Transverse colon (tissue), 4 donors: Measurements from ENCODE around the gene SMIM45.

Experiments used
- DNase-seq: peaks from one replicate; pipeline ENCODE4 v3.0.0-alpha.2; 2019
- H3K27ac ChIP-seq, 4 donors: fragments of 200-600 bp; sonication (generic); 2 replicates each; pipeline ENCODE4 v1.5.1; 2016 to 2018; ENCODE audit warnings: inconsistent platforms in 4 of 4
- H3K27me3 ChIP-seq: fragments of 200-600 bp; sonication (generic); 2 replicates; pipeline ENCODE4 v1.5.1; 2017; ENCODE audit warnings: inconsistent platforms
- H3K36me3 ChIP-seq, 4 donors: fragments of 200-600 bp; sonication (generic); 2 replicates each; pipeline ENCODE4 v1.5.1; 2017 to 2019; ENCODE audit warnings: inconsistent platforms in 4 of 4
- H3K4me1 ChIP-seq, 4 donors: fragments of 200-600 bp; sonication (generic); 2 replicates each; pipeline ENCODE4 v1.5.1; 2017 to 2020; ENCODE audit warnings: inconsistent platforms in 4 of 4
- H3K4me3 ChIP-seq, 4 donors: fragments of 200-600 bp; sonication (generic); 1 replicate in 1 of 4; 2 replicates in 3 of 4; pipeline versions ENCODE4 v1.5.1 to v1.6.1; 2017 to 2019; ENCODE audit warnings: inconsistent platforms in 4 of 4
- H3K9me3 ChIP-seq, 2 donors: fragments of 200-600 bp; sonication (generic); 2 replicates each; pipeline ENCODE4 v1.5.1; 2017 to 2019; ENCODE audit warnings: inconsistent platforms in 2 of 2
- EP300 ChIP-seq: sonication (generic); formaldehyde crosslinking; IDR thresholded peaks from one replicate; pipeline ENCODE4 v1.6.1; 2017; ENCODE audit warnings: antibody characterized with exemption, low read depth
- POLR2A ChIP-seq: fragments of 450-650 bp; IDR thresholded peaks from one replicate; pipeline ENCODE4 v1.6.1; 2016; ENCODE audit warnings: antibody characterized with exemption, mild to moderate bottlenecking, moderate library complexity
- POLR2AphosphoS5 ChIP-seq, 3 donors: sonication (generic); formaldehyde crosslinking; IDR thresholded peaks; one replicate each; pipeline ENCODE4 v1.6.1; 2016; ENCODE audit warnings: antibody characterized with exemption in 3 of 3
- WGBS, 2 donors: methylation state at CpG; one replicate each; pipeline ENCODE4 v1.1.5; 2018; ENCODE audit warnings: low coverage in 1 of 2; 5-methylcytosine and 5-hydroxymethylcytosine counted together
- in situ Hi-C, 4 donors: fragments of 200-750 bp; cut with MboI; loops; one replicate each; pipeline versions ENCODE4 v1.15.0 to v1.15.1; 2017; ENCODE audit warnings: low sequenced_read_pairs in 3 of 4, low pct_ligation_motif_present in 1 of 4, low pct_unique_long_range_greater_than_20kb in 1 of 4
- intact Hi-C: fragments of 100-400 bp; cut with DNase I; formaldehyde crosslinking; loops from one replicate; pipeline ENCODE4 v1.15.1; 2023; ENCODE audit warnings: low total_unique reads
- TF ChIP-seq, protein P1 (sequence below), 5 experiments: fragments of 200-600 bp in 3 of 5; fragments of 450-650 bp in 2 of 5; sonication (generic) in 3 of 5; IDR thresholded peaks; 1 replicate in 2 of 5; 2 replicates in 3 of 5; pipeline ENCODE4 v1.5.1; 2016 to 2017; ENCODE audit warnings: antibody characterized with exemption in 5 of 5, inconsistent platforms in 3 of 5, mild to moderate bottlenecking in 2 of 5, moderate library complexity in 1 of 5

The SMIM45 gene

DNA sequence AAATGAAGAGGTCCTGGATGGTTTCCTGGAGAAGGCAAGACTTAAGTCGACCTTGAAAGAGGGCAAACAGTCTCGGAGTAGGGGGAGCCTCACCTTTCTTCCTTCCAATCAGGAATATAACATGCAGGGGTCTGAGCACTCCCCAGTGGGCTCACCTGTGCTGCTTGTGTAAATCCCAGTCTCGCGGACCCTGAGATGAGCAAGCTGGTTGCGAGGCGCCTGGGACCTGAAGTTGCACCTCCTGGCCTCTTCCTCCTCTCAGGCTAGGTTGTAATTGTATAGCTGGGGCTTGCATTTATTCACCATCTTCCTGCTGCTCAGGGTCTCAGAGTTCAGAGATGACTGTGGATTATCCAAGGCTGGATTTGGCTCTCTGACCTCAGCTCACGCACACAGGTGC is 39.2 kb downstream of the SMIM45 start:
- H3K27me3 ChIP-seq = no peaks in the 10 kb centered on the region
- WGBS, 2 donors = 79 to 86% methylated on average over 2 to 7 of the region's 7 CpGs
- H3K9me3 ChIP-seq = no peaks in the 10 kb centered on the region
- DNase-seq = no peak
- in situ Hi-C loops = no loop called here
- no peak overlapping the region for H3K27ac ChIP-seq
- H3K4me3 ChIP-seq = no peak overlapping the region
- TF ChIP-seq POLR2AphosphoS5 (IDR thresholded peaks at IDR 0.05) (no peak), POLR2A (no peak), EP300 (no peak)
- TF ChIP-seq, protein P1, sequence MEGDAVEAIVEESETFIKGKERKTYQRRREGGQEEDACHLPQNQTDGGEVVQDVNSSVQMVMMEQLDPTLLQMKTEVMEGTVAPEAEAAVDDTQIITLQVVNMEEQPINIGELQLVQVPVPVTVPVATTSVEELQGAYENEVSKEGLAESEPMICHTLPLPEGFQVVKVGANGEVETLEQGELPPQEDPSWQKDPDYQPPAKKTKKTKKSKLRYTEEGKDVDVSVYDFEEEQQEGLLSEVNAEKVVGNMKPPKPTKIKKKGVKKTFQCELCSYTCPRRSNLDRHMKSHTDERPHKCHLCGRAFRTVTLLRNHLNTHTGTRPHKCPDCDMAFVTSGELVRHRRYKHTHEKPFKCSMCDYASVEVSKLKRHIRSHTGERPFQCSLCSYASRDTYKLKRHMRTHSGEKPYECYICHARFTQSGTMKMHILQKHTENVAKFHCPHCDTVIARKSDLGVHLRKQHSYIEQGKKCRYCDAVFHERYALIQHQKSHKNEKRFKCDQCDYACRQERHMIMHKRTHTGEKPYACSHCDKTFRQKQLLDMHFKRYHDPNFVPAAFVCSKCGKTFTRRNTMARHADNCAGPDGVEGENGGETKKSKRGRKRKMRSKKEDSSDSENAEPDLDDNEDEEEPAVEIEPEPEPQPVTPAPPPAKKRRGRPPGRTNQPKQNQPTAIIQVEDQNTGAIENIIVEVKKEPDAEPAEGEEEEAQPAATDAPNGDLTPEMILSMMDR (IDR thresholded peaks at IDR 0.05) = no peak
- H3K36me3 ChIP-seq = no peaks in the 10 kb centered on the region
- intact Hi-C loops = no loop called here
- no peaks in the 10 kb centered on the region for H3K4me1 ChIP-seq

DNA sequence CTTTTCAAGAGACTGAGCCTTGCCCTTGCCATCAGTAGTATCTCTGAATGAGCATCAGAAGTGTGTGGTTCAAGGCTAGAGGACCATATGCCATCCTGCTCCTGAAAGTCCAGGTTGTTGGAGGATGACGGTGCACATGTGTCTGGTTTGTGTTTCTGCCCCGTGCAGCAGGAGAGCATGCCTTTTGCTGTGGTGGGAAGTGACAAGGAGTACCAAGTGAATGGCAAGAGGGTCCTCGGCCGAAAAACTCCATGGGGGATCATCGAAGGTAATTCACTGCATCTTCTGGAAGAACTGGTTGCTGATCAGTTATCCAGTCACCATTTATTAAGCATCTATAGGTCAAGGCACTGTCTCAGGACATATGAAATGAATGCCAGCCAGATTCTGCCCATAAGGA is 40.5 kb downstream of the SMIM45 start:
- Histone ChIP-seq H3K27ac (no peak overlapping the region), H3K4me1 (no peaks in the 10 kb centered on the region), H3K4me3 (no peak overlapping the region), H3K9me3 (no peaks in the 10 kb centered on the region), H3K36me3 (no peaks in the 10 kb centered on the region), H3K27me3 (no peaks in the 10 kb centered on the region)
- in situ Hi-C loops (no loop called here), intact Hi-C loops (no loop called here)
- no peak for TF ChIP-seq EP300
- TF ChIP-seq POLR2A = no peak
- TF ChIP-seq, protein P1 (IDR thresholded peaks at IDR 0.05) = no peak
- no peak for TF ChIP-seq POLR2AphosphoS5 (IDR thresholded peaks at IDR 0.05)
- WGBS, 2 donors = 87 to 100% methylated on average over 3 to 5 of the region's 5 CpGs
- no peak for DNase-seq

- H3K27ac ChIP-seq = no peak overlapping the region
- intact Hi-C loops = no loop called here
- H3K36me3 ChIP-seq = no peaks in the 10 kb centered on the region
- no peaks in the 10 kb centered on the region for H3K9me3 ChIP-seq
- H3K4me1 ChIP-seq = peaks cover 0 to 10% (median 2%) of the 10 kb centered on the region in 4 donors
- no peak for DNase-seq
- TF ChIP-seq POLR2A = no peak
- TF ChIP-seq POLR2AphosphoS5 (IDR thresholded peaks at IDR 0.05) = no peak
- TF ChIP-seq, protein P1 (IDR thresholded peaks at IDR 0.05) = no peak
- TF ChIP-seq EP300 = no peak
- no peak overlapping the region for H3K4me3 ChIP-seq
- WGBS, 2 donors = 63 to 66% methylated on average over 3 of the region's 3 CpGs
- in situ Hi-C loops = no loop called here
- H3K27me3 ChIP-seq = no peaks in the 10 kb centered on the region
Observed at GRCh38 chr22:41995211-41995610, 43.3 kb downstream of the SMIM45 start.

- Histone ChIP-seq H3K9me3 (no peaks in the 10 kb centered on the region), H3K27ac (no peak overlapping the region), H3K4me1 (peaks cover 0 to 10% (median 2%) of the 10 kb centered on the region in 4 donors), H3K27me3 (no peaks in the 10 kb centered on the region), H3K4me3 (no peak overlapping the region), H3K36me3 (no peaks in the 10 kb centered on the region)
- in situ Hi-C loops = no loop called here
- no peak for TF ChIP-seq POLR2A
- TF ChIP-seq, protein P1 (IDR thresholded peaks at IDR 0.05) = no peak
- TF ChIP-seq POLR2AphosphoS5 (IDR thresholded peaks at IDR 0.05) = no peak
- no peak for DNase-seq
- WGBS, 2 donors = 80 to 84% methylated on average over 2 to 5 of the region's 5 CpGs
- intact Hi-C loops = no loop called here
Observed at GRCh38 chr22:41996826-41997225, 44.9 kb downstream of the SMIM45 start.
